GM08714 (cell line): ENCODE data around the gene ATF6B.
"Not testable (repeated sequence)": the region's sequence is repeated elsewhere in the genome, so short reads cannot be mapped to it uniquely, and the experiment has no call there.

Experiments used
- H3K4me3 ChIP-seq: fragments of 200-500 bp; sonication (Bioruptor generic); 2 replicates; pipeline ENCODE4 v1.5.1; 2014; ENCODE audit warnings: mild to moderate bottlenecking, low read length, inconsistent platforms
- ZNF274 ChIP-seq: IDR thresholded peaks from 2 replicates; pipeline ENCODE4 v1.6.1; 2012; ENCODE audit warnings: mild to moderate bottlenecking, low read depth, low read length

Gene ATF6B

GRCh38 chr6:32149932-32150870 is 22.2 kb upstream of the ATF6B start:
- TF ChIP-seq ZNF274, result no peak
- no peak overlapping the region for H3K4me3 ChIP-seq

GRCh38 chr6:32149092-32149755 is 21.2 kb upstream of the ATF6B start:
- no peak overlapping the region for H3K4me3 ChIP-seq
- no peak for TF ChIP-seq ZNF274

- no peak overlapping the region for H3K4me3 ChIP-seq
- TF ChIP-seq ZNF274, result no peak
Observed at GRCh38 chr6:32148289-32149091, 20.4 kb upstream of the ATF6B start.

GRCh38 chr6:32147401-32148132 is 19.5 kb upstream of the ATF6B start:
- no peak overlapping the region for H3K4me3 ChIP-seq
- TF ChIP-seq ZNF274, result no peak

- H3K4me3 ChIP-seq, result no peak overlapping the region
- TF ChIP-seq ZNF274, result no peak
Observed at GRCh38 chr6:32146687-32147086, 18.6 kb upstream of the ATF6B start.

- TF ChIP-seq ZNF274, result no peak
- no peak overlapping the region for H3K4me3 ChIP-seq
Observed at GRCh38 chr6:32146287-32146686, 18.2 kb upstream of the ATF6B start.

- H3K4me3 ChIP-seq, result not testable (repeated sequence)
Observed at GRCh38 chr6:32144238-32144637, 16.2 kb upstream of the ATF6B start.

- TF ChIP-seq ZNF274, result no peak
- H3K4me3 ChIP-seq, result no peak overlapping the region
Observed at GRCh38 chr6:32140420-32141046, 12.5 kb upstream of the ATF6B start.

GRCh38 chr6:32139590-32139989 is 11.5 kb upstream of the ATF6B start:
- H3K4me3 ChIP-seq, result no peak overlapping the region
- no peak for TF ChIP-seq ZNF274

- no peak for TF ChIP-seq ZNF274
- H3K4me3 ChIP-seq, result no peak overlapping the region
Observed at GRCh38 chr6:32137454-32137853, 9.4 kb upstream of the ATF6B start.

GRCh38 chr6:32133786-32134185 is 5.7 kb upstream of the ATF6B start:
- no peak for TF ChIP-seq ZNF274

GRCh38 chr6:32132110-32132509 is 4.1 kb upstream of the ATF6B start:
- H3K4me3 ChIP-seq, result no peak overlapping the region
- no peak for TF ChIP-seq ZNF274

More at GRCh38 chr6:32133786-32134185, 5.7 kb upstream of the ATF6B start:
- no peak overlapping the region for H3K4me3 ChIP-seq

- TF ChIP-seq ZNF274, result no peak
- no peak overlapping the region for H3K4me3 ChIP-seq
Observed at GRCh38 chr6:32131439-32131948, 3.4 kb upstream of the ATF6B start.
